GM04503 (cell line): ENCODE measurements around the gene TMEM200A.
"Not testable (repeated sequence)": the region's sequence is repeated elsewhere in the genome, so short reads cannot be mapped to it uniquely, and the experiment has no call there.

Source experiments
- DNase-seq: peaks from one replicate; pipeline ENCODE4 v3.0.0-alpha.2; 2012; ENCODE audit warnings: low read depth

TMEM200A gene

DNA sequence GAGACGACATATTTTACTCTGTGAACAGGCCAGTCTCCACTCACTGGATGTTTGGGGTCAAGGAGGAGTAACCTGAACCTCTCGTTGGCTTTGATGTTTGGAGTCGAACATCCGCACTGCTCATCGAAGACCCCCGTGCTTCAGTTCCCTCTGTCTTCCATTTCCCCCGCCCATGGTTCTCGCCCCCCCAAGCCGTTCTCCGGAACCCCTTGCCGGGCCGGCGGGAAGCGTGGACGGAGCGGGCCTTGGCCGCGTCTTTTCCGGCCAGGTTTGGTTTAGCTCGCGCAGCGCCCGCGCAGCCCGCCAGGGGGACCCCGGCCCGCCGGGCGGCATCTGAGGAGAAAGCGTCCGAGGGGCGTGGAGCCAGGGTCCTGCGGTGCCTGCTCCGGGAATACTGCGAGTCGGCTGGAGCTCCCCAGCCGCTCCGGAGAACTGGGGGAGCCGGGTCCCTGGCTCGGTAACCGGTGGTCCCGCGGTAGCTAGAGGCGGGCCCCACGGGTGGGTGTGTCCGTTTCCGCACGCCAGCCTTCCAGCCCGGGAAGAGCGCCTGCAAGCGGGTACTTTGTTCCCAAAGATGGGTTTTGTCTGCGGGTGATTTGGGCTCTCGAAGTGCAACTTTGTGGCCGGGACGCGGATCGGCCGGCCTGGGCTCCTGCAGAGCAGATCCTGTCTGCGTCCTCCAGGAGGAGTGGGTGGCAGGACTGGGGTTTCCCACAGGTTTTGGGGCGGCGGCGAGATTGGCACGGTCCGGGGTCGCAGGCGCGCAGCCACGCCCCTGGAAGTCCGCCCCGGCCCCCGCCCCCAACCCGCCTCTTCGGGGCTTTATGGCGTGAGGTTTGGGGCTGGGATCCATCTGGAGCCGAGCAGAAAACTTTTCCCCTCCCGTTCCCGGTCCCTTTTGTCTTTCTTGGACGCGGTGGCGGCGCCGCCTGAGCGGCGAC, at the start of gene TMEM200A:
TSS of gene TMEM200A (plus strand) at position 852 of the 941 bp plus-strand sequence. CDS start 74,406 bp downstream, outside the sequence.
- no peak for DNase-seq

DNA sequence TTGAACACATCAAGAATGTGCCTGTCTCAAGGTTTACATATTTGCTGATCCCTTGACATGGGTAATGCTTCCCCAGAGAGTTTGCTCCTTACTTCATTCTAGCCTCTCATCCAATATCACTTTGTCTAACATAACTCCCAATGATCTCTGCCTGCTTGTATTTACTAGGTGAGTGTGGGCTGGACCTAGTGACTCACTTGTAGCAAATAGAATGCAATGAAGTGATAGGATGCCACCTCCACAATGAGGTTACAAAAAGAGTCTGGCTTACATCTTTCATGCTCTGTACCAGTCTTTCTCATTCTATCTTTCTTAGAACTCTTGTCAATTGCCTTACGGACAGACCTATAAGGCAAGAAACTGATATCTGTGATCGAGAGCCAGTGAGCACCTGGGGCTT, 44.9 kb upstream of the TMEM200A start:
- no peak for DNase-seq

DNA sequence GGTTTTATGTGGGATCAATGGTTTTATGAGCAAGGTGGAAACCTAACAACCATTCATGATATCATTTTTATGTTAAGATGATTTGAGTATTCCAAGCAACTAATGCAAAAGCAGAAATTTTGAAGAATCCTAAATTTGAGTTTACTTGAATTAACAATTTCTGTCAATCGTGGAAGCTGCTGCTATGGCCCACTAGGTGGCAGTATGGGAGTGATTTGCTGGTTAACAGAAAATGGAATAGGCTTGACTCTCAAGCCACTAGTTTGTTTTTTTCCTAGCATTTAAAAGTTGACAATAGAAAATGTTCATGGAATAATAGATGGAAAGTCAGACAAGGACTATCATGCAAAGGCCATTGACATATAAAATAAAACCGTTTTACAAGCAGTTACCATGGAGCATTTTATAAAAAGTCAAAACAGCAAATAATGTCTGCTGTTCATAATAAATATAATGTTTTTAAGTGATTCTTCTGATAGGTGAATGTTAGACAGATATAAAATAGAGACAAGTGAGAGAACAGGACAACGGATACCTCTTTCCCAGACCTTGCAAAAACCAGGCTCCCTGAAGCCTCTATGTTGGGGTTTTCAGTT, 43.0 kb upstream of the TMEM200A start:
- DNase-seq = no peak

DNA sequence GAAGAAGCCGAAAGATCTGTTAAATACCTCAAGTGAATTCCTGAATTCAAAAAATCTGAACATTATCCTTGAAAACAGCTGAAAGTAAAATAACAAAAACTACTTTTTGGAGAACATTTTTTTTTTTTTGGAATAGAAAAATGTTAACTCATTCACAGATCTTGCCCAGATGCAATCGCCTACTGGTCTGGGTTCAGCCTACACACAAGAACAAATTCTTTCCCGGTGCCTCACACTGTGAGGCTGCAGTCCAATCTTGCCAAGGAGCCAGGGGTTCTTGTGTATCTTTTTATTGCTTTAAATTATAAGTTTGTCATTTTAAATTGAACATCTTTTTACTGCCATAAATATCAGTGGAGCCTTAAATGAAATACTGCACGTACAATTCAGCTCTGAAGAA, 41.2 kb upstream of the TMEM200A start:
- DNase-seq = peak; percentile 47

DNA sequence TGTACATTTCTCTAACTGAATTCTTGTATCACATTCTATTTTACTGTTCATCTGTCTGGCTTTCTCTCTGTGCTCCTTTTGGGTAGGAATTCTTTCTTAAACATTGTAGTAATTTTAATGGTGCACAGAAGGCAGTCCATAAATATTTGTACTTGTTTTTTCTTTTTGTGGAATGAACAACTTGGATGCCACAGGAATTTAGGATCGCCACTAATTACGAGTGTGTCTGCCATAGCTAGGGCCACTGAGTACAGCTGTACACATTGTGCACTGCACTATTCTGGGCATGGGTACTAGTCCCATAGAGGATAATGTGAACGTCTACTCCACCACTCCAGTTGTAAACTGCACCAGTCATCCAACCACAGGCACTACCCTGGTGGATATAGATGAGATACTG, 39.3 kb upstream of the TMEM200A start:
- peak; percentile 48 for DNase-seq

DNA sequence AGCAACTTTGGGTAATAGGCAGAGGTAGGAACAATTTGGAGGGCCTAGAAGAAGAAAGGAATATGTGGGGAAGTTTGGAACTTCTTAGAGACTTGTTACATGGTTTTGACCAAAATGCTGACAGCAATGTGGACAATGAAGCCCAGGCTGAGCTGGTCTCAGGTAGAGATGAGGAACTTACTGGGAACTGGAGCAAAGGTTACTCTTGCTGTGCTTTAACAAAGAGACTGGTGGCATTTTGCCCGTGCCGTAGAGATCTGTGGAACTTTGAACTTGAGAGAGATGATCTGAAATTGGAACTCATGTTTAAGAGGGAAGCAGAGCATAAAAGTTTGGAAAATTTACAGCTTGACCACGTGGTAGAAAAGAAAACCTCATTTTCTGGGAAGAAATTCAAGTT, 28.3 kb upstream of the TMEM200A start:
- no peak for DNase-seq

DNA sequence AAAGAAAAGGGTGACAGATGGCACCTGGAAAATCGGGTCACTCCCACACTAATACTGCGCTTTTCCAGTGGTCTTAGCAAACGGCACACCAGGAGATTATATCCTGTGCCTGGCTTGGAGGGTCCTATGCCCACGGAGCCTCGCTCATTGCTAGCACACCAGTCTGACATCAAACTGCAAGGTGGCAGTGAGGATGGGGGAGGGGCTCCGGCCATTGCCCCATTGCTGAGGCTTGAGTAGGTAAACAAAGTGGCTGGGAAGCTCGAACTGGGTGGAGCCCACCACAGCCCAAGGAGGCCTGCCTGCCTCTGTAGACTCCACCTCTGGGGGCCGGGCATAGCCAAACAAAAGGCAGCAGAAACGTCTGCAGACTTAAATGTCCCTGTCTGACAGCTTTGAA, 19.5 kb upstream of the TMEM200A start:
- not testable (repeated sequence) for DNase-seq

DNA sequence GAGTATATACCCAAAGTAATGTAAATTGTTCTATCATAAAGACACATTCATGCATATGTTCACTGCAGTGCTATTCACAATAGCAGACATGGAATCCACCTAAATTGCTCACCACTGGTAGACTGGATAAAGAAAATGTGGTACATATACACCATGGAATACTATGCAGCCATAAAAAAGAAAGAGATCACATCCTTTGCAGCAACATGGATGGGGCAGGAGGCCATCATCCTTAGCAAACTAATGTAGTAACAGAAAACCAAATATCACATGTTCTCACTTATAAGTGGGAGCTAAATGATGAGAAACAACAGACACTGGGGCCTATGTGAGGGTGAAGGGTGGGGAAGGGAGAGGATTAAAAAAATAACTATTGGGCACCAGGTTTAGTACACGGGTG, 11.5 kb upstream of the TMEM200A start:
- no peak for DNase-seq

DNA sequence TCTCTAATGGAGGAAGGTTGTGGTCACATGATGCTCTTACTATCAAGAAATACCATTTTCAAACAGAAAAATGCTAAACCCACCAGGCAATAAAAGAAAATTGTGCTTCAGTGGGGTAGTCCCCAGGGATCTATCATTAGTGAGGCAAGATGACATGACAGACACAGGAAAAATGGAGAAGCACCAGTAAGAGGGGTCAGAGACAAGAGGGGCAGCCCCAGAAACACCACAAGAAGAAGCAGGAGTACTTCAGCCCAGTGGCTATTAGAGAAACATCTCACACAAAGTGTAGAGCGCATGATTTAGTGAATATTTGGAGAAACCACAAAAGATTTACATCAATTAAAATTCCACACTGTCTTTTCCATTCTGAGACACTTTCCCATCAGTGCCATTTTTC, 10.2 kb upstream of the TMEM200A start:
- DNase-seq = no peak

DNA sequence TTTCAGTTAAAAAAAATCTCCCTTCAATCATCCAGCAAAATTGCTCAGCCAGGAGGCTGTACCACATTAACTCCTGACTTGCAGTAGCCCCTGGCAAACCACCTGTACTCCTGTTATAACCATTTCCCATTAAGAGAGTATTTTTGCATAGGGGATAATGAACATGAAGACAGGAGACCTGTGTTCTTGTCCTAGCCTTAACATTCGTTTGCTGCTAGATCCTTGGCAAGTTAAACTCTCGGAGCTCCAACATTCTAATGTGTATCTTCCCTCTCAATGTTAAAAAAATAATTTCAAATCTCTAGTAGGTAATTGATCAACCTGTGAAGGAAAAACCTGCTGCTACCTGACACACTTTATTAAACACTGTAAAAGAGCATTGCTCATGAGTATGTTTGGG, 8.4 kb upstream of the TMEM200A start:
- DNase-seq = no peak

DNA sequence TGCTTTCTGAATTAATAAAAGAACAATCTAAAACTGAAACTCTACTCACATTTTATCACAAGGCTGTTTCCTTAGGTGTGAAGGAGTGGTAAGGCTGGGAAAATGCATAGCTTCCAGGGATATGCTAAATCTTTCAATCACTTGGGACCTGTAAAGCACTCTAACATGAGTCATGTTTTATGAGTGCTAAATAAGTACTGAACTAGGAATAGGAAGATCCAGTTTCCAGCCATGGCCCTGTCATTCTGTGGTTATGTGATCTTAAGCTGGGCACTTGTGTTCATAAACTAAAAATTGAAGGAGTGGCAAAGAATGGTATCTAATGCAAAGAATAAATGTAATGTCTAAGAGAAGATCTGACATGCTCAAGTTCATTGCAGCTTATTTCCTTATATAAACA, 6.1 kb upstream of the TMEM200A start:
- no peak for DNase-seq

DNA sequence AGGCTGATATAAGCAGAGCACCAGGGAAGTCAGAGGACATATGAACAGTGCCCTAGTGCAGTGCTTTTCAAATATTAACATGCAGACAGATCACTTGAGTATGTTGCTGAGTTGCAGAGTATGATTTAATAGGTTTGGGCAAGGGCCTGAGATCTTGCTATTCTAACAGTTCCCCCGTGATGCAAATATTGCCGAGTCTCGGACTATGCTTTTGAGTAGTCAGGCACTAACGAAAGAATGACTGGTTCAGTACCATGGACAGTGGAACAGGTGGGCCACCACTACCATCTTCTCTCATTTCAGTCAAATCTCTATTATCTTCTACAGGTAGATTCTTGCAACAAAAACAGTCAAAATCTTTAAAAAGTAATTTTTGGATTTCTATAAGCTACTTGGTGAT, 3.7 kb upstream of the TMEM200A start:
- no peak for DNase-seq

DNA sequence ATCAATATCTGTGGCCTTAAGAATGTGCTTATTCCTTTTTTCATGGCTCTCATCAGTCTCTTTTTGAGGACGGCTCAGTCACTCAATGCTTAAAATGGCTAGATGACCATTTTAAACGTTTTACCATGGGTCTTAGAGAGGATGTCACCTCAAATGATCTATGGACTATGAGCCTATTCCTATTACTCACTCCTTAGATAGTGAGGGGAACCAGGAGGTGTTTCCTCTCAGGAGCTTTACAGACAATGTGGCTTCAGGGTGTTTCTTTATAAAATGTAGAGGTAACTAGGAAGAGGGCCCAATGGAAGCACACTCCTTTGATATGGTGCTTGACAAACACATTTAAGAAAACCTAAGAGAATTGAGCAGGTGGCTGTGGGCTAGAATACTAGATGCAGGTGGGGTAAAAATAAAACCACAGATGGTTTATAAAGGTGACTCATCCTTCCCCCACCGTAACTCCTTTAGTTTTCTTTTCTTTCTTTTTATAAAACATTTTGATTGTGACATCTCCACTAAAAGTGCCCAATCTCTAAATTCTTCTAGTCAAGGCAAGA, 1.5 kb upstream of the TMEM200A start:
- DNase-seq = no peak

DNA sequence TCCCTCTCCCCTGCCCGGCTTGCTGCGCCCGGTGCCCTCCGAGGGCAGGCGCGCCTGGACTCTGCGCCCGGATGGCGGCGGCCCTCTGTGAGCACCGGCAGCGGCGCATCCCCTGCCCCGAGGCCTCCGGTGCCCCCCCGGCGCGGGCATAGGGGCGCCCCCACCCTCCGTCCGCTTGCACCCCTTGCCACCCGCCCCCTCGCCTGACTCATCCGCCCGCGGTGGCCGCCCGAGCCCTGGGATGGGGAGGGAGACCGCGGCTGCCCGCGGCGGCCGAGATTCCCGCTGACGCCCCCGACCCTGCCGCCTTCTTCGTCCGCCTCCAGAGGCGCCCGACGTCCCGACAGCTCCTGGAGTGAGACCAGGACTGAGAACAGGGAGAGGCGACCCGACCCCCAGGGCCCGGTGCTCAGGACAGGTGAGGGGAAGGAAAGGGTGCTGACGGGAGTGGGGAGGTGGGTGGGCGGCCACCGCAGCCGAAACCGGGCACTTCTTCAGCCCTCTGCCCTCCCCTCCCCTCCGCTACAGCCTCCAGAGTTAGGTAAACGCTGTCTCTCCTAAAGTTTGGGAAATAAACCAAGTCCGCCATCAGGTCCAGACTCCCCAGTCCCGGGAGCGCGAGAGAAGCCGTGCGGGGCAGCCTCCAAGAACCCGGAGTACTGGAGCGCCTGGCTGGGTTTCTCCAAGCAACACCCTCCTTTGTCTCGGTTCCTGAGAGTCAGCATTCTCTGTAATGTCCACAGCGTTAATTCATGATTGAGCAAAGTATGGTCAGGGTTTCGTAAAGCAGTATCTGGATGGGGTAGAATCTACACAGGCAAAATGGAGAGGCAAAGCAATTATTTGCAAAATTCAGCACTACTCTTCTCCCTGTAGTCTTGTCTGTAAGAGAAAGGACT, 539 bp downstream of the TMEM200A start:
- DNase-seq = peak; percentile 33

DNA sequence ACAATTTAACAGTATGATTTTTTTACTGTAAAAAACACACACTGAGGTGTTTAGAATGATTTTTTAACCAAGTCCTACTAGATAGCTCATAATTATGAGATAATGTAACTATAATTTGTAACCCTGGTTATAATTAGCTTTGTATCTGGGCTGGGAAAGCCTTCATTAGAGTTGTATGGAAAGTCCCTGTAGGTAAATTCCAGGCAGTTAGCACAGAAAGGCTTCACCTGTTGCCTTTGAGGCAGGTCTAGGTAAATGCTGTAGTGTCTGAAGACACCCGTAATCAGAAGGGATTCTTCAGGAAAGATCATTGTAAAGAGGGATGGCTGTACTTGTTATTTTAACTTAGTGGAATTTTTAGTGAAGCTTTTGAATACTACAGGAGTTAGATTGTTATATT, 1.9 kb downstream of the TMEM200A start:
- no peak for DNase-seq

DNA sequence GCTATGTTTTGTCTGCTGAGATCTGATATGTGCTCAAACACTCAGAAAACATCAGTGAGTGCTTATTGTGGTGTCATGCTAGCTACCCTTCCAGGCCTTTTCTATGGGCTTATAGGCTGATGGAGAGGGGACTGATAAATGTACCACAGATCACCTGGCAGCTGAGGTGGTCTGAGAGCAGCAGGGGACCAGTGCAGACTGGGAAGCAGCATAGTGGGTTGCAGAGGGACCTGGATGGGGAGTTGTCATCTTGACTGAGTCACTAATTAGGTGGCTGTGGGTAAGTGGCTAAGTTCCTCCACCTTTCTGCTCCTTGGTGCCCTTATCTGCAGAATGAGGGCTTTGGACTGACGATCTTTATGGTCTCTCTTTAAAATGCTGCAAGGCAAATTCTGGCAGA, 2.8 kb downstream of the TMEM200A start:
- DNase-seq = no peak

DNA sequence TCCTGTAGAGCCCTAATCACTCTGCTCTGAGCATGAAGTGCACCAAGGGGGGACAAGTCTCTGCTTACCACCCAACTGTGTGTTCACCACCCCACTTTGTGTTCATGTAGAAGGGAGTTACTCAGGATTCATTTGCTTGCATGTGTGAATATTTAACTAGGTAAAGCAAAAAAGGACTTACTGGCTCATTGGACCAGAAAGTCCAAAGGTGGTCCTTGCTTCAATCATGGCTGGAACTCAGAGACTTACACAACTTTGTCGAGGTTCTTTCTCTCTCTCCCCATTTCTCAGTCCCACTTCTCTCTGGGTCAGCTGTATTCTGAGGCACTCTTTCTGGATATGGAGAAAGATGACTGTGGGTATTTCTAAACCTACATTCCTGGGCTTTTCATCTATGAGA, 4.0 kb downstream of the TMEM200A start:
- DNase-seq = no peak

DNA sequence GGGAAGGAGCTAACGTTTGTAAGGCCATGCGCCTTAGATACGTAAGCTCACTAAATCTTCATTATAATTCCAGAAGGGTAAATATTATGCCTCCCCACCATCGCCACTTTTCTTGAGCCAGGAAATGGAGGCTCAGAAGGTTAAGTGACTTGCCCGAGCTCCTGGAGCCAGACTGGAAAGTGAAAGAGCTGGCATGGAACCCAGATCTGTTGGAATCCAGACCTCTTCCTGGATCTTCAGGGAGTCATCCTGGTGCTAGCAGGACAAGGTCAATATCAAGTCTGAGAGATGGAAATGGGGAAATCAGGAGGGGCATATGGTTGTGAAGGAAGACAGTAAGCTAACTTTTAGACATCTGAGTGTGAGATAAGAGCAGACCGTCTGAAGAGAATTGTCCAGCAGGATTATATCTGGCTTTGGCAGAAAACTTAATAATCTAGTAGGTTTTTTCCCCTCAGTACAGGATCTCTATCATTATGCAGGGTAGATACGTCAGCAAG, 6.2 kb downstream of the TMEM200A start:
- no peak for DNase-seq

DNA sequence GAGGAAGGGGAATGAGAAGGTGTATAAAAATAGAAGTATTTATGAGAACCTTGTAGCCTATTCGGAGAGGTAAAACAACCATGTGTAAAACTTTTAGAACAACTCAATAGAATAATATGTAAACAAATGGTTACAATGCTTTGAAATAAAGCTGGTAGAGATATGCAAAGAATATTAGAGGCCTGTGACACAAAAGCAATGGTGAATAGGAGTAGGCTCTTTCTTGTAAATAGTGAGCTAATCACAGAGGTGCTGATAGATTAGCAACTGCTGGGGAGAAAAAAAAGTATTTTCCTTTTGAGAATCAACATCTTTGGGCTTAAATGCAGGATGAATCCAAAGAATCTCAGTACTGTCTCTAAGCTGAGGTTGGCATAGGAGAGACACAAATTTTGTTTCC, 7.0 kb downstream of the TMEM200A start:
- DNase-seq = no peak

DNA sequence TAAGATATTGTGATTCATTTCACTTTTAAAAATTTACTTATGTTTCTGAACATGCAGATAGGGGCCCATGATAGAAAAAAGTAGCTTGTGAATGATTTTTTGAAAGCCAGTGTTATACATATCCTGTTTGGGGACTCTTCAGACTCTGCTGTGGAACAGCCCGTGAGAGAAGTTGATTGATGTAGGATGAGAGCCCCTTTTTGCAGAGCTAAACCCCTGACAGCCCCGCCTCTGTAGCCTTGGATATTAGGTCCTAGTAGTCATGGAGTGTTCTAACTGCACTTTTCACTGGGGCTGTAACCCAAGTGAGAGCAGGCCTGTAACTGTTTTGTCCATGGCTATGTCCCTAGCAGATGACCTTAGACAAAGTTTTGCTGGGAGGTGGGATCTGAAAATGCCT, 8.2 kb downstream of the TMEM200A start:
- no peak for DNase-seq

DNA sequence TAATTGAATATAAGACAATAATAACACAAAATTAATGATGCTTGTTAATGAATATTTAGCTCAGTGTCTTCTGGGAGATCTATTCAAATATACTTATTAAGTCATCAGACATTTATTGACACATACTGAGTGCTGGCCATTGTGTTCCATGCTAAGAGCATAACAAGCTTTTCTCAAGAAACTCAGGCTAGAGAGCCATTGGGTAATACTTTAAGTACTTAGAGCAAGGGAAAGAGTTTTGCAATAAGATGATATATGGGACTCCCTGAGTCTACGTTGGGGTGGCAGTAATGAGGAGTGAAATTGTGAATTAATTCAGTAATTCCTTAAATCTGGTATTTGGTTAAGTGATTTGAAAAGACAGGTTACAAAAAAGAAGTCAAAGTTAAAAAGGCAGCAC, 11.1 kb downstream of the TMEM200A start:
- DNase-seq = no peak

DNA sequence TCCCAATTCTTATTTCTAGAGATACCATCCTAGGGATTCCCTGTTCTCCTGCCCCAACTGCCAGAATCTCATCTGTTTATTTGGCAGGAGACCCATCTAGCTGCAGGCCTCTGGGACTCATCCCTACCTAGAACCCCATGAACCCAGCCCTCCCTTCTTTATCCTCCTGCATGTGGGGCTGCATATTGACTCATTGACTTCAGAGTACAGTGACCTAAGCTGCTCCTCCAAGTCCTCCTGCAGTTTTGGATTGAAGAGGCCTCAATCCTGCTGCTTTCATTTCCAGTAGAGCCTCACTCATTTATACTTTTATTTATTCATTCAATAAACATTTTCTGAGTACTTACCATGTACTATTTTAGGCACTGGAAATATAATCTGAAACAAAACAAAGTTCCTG, 11.6 kb downstream of the TMEM200A start:
- DNase-seq = no peak
